NB4 (cell line): Measurements from ENCODE around the gene RSPO1.

Experiments used
- MAX ChIP-seq: IDR thresholded peaks from 2 replicates; pipeline ENCODE4 v1.6.1; 2011; ENCODE audit warnings: low read depth, low read length
- POLR2A ChIP-seq: IDR thresholded peaks from 2 replicates; pipeline ENCODE4 v1.6.1; 2011; ENCODE audit warnings: mild to moderate bottlenecking; ENCODE audit not compliant: insufficient read length; ENCODE audit errors: extremely low read depth
- TF ChIP-seq, protein P1 (sequence below): IDR thresholded peaks from one replicate; pipeline ENCODE4 v1.5.1; 2012; ENCODE audit warnings: low read depth, low read length

GRCh38 chr1:37653906-37654305, 19.2 kb upstream of the RSPO1 start:
- TF ChIP-seq, protein P1, sequence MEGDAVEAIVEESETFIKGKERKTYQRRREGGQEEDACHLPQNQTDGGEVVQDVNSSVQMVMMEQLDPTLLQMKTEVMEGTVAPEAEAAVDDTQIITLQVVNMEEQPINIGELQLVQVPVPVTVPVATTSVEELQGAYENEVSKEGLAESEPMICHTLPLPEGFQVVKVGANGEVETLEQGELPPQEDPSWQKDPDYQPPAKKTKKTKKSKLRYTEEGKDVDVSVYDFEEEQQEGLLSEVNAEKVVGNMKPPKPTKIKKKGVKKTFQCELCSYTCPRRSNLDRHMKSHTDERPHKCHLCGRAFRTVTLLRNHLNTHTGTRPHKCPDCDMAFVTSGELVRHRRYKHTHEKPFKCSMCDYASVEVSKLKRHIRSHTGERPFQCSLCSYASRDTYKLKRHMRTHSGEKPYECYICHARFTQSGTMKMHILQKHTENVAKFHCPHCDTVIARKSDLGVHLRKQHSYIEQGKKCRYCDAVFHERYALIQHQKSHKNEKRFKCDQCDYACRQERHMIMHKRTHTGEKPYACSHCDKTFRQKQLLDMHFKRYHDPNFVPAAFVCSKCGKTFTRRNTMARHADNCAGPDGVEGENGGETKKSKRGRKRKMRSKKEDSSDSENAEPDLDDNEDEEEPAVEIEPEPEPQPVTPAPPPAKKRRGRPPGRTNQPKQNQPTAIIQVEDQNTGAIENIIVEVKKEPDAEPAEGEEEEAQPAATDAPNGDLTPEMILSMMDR, result no peak
- TF ChIP-seq MAX, result no peak
- TF ChIP-seq POLR2A, result no peak
